Embryonic facial prominence (tissue), 1 donor: ENCODE data around the gene DTX2.
"Not testable (repeated sequence)": the region's sequence is repeated elsewhere in the genome, so short reads cannot be mapped to it uniquely, and the experiment has no call there.

Experiments
- DNase-seq: peaks from one replicate; pipeline ENCODE4 v3.0.0-alpha.2; 2016; ENCODE audit errors: extremely low spot score

DTX2 gene

DNA sequence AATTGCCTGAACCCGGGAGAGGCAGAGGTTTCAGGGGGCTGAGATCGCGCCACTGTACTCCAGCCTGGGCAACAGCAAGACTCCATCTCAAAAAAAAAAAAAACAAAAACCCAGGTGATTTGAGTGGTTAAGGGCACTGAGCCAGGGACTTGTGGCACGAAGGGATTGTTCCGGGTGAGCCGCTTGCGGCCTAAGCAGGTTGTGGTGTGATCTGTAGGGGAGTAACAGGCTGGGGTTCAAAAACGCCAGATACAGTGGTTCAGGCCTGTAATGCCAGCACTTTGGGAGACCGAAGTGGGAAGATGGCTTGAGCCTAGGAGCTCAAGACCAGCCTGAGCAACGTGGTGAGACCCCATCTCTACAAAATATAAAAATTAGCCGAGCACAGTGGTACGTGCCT, 17.7 kb upstream of the DTX2 start:
- DNase-seq, result not testable (repeated sequence)

DNA sequence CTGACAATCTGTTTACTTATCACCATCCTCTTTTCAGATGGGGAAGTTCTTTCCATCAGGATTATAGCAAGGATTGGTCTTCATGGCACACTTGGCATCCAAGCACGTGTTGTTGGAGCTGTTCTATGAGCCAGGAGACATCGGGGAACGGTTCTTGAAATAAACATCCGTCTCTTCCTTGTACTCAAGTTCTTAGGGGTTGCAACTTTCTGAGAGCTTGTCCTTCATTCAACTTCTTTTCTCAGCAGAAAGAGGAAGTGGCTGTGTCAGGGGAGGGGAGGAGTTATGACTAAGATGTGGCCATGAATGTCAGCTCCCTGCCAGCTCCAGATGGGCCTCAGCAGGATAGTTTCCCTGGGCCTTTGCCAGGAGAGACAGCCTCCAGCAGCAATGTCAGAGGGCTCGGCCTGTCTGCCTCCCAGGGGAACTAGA, 15.9 kb upstream of the DTX2 start:
- not testable (repeated sequence) for DNase-seq

DNA sequence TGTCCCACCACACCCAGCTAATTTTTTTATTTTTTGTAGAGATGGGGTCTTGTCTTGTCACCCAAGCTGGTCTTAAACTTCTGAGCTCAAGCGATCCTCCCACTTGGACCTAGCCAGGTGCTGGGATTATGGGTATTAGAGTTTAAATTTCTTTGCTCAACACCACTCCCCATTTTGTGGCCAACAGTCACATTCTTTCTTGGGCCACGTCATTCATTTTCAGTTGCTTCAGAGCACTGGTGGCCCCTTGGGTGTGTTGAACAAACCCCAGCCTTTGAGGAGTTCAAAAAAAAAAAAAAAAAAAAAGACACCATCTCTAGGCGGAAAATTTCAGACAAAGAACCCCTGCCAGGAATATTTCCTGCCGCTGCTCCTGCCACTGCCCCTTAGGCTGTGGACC, 4.5 kb upstream of the DTX2 start:
- not testable (repeated sequence) for DNase-seq

DNA sequence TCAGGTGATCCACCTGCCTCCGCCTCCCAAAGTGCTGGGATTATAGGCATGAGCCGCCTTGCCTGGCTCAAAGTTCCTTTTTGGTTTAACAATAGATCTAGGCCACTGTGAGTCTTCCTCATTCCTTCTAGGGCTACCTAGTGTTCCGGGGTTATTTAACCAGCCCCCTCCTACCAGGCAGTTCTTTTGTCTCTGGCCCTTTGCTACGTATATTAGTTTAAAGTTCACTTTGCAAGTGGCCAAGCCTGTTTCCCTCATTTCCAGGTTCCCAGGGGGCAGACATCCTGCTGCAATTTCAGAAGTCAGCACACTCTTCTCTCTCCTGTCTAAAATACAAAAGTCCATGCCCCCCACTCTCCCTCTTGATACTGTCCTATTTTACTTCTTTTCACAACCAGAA, 3.0 kb upstream of the DTX2 start:
- DNase-seq, result not testable (repeated sequence)

DNA sequence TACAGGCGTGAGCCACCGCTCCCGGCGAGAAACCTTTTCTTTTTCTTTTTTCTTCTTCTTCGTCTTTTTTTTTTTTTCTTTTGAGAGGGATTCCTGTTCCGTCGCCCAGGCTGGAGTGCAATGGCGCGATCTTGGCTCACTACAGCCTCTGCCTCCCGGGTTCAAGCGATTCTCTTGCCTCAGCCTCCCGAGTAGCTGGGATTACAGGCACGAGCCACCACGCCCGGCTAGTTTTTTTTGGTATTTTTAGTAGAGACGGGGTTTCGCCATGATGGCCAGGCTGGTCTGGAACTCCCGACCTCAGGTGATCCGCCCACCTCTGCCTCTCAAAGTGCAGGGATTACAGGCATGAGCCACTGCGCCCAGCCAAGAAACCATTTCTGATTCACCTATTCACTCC, 742 bp upstream of the DTX2 start:
- DNase-seq, result not testable (repeated sequence)

DNA sequence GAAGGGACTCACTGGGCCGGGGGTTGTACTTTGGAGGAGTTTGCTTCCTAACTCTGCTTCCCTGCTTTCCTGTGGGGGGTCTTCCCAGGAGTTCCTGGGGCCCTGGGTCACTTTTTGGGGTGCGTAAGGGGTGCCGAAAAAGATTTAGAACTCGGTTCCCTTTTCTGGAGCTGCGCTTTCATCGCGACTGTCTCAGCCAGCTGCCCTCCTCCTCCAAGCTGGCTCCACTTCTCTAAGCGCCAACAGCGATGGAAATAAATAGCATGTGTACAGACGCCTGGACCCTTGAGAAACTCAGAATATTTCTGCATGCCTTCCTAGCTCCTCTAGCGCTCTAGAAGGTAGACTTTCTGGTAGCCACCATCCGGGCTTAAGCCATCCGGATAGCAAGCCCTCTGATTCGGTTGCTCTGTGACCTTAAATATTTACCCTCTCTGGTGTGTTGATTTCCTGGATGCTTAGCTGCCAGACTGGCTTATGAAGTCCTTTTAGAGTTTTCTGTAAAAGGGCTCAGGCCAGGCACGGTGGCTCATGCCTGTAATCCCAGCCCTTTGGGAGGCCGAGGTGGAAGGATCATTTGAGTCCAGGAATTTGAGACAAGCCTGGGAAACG, 868 bp downstream of the DTX2 start:
- not testable (repeated sequence) for DNase-seq

DNA sequence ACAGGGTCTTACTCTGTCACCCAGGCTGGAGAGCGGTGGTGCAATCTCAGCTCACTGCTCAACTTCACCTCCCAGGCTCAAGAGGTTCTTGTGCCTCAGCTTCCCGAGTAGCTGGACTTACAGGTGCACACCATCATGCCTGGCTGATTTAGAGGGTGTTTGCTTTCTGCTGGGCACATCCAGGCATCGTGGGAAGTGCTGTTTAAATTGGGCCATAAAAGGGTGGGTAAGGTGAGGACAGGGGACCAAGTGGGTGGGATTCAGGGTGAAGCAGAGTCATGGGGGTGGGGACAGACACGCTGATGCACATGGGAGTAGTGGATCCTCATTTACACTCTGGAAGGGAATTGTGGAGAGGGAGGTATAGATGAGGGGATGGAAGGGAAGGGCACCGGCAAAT, 3.5 kb downstream of the DTX2 start:
- not testable (repeated sequence) for DNase-seq

DNA sequence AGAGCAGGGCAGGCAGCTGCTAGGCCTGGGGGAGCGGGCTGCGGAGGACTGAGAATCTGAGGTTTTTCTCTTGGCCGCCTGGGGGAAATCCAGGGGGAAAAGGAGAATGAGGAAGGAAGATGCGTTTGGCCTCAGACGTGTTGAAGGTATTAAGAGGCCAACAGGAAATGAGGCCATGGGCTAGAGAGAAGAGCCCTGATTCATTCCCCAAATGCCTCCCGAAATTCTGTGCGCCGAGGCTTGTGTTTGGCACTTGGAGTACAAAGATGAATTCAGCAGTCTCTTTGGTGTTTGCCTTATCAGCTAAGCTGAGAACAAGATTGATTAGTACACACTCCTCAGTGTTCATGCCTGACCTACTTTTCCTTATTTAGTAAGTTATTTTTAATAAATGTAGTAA, 4.4 kb downstream of the DTX2 start:
- not testable (repeated sequence) for DNase-seq

DNA sequence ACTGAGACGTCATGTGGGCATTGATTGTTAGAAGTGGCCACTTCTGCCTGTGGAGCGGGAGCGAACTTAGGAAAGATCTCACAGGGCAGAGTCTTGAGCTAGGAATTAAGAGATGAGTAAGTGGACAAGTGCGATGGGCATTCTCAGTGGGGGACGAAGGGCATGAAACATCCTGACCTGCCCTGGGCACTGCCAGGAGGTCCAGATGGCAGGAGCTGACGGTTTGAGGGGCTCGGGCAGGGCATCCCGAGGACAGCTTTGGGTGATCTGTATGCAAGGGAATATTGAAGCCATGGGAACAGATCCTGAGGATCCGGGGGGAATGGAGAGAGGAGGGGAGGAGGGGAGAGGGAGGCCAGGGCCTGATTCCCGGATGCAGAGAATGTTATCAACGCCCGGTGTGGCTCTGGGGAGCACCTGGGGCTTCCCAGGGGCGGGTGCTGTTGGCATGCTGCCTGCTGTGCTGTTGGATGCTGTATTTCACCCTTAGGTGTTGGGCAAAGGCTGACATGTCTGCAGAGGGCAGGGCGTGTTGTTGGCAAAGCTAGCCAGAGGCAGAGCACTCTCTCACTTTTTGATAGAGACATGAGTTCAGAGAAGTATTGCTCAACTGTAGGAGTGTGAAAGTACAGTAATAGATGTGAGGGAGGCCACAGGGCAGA, 6.4 kb downstream of the DTX2 start:
- DNase-seq, result not testable (repeated sequence)

DNA sequence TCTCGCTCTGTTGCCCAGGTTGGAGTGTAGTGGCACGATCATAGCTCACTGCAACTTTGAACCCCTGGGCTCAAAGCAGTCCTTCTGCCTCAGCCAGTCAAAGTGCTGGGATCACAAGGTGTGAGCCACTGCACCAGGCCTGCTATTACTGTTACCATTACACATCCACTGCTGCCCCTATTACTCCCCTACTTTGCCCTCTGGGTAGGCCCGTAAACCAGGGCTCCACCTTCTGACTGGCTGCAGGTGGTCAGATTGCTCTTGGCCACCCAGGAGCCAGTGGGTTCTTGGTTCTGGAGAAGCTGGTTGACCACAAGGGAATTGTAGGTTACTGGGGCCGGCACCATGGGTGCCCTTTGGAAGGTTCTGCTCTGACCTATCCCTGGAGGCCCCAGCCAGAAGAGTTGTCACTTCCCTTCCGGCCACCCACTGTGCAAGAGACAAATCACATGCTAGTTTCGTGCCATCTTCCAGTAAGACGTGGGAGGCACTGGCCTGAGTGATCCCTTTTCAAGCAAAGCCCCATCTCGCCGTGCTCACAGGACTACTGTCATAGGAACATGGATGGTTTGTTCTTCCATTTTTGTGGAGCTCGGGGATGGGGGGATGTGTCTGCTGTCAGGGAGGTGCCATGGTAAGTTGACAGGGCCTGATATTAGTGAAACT, 10.2 kb downstream of the DTX2 start:
- DNase-seq, result not testable (repeated sequence)

DNA sequence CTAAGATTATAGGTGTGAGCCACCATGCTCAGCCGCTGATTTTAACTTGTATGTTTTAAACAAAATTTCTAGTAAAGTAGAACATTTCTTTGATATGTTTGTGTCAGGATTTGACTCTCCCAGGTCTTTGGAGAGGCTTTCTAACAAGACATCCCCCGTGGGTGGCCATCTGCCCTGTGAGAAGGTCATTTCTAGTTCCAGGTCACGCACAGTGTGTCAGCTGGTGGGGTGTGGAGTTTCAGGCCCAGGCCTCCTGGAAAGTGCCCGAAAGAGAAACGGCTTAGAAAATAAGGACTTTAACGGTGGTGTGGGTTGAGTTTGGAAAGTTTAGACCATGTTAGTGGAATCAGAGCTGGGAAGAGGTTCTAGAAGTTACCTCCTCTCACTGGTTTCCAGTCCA, 11.6 kb downstream of the DTX2 start:
- DNase-seq, result not testable (repeated sequence)

DNA sequence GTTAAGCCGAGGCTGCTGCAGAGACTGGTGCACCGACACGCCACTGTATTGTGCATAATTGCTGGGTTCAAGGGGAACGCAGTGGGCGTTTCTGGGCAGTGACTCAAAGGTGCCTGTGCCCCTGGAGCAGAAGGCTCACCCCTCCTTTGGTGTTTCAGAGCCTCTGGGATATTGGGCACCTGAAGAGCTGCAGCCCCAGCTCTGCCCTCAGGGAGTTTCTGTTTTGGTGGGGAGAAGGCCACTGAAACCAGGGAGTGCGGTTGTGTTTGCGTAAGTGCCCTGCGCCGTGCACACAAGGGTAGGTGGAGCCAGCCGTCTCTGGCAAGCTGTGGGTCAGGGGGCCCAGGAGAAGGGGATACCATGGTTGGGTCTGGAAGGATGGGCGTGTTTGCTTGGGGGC, 14.8 kb downstream of the DTX2 start:
- not testable (repeated sequence) for DNase-seq

DNA sequence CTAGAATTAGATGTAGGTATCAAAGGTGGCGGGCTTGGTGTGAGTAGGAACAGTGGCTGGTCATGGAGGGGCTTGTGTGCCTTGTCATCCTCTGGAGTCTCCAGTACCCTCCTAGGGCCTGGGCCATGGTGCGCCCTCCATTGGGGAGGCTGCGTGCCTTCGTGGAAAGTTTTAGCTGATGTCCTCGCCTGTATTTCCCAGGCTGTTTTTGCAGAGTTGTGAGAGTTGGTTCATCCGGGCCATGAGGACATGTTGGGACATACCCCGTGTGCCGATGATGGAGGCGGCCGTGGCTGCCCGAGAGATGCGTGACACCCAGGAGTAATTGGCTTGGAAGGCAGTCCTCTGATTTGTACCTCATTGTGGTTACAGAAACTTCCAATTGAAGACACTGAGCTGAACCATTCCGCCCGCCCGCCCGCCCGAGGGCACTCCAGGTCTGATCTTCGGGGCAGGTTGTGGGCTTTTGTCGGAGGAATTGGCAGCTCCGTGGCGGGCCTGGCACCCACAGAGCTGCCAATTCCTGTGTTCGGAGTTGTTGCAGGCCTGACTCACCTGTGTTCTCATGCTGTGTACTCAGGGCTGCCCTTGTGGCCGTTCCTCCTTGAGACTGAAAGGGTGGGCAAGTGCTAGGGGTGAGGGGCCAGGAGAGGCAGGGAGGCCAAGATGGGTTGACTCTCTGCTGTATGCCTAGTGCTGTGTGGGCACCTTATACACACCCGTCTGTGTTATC, 15.4 kb downstream of the DTX2 start:
- not testable (repeated sequence) for DNase-seq

DNA sequence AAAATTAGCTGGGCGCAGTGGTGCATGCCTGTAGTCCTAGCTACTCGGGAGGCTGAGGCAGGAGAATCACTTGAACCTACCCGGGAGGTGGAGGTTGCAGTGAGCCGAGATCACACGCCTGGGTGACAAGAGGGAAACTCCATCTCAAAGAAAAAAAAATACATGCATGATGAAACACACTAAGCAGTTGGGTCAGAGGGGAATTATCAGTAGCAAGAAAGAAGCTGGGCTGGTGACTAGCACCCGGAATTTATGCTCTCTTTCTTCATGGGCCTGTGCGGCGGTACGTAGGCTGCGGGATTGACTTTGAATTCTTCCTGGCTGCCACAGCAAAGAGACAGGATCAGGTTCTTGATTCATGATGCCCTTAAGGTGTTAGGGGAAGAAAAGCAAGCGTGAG, 18.1 kb downstream of the DTX2 start:
- not testable (repeated sequence) for DNase-seq

DNA sequence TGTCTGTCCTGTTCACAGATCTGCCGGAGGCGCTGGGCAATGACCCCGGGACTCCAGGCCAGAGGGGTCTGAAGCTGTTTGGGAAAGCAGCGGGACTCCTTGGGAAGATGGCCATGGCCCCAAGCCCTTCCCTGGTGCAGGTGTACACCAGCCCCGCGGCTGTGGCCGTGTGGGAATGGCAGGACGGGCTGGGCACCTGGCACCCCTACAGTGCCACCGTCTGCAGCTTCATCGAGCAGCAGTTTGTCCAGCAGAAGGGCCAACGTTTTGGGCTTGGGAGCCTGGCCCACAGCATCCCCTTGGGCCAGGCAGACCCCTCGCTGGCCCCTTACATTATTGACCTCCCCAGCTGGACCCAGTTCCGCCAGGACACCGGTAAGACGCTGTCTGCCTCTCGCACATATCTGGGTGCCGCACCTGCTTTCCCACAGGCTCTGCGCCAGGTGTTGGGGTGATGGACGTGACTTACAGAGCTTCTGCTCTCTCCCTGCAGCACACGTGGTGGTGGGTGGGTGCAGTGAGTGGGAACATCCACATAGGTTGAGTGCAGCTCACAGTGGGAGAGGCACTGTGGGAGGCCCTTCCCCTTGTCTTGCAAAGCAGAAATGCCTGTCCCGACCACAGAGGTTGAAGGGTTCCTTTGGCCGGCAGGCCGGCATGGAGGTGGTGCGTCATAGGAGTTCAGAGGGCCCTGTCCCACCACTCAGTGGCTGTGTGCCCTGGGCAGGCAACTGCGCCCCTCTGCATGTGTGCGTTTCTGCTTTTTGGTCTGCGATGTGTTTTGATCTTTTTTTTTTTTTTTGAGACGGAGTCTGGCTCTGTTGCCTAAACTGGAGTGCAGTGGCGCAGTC, 19.1 kb downstream of the DTX2 start:
- DNase-seq, result not testable (repeated sequence)

DNA sequence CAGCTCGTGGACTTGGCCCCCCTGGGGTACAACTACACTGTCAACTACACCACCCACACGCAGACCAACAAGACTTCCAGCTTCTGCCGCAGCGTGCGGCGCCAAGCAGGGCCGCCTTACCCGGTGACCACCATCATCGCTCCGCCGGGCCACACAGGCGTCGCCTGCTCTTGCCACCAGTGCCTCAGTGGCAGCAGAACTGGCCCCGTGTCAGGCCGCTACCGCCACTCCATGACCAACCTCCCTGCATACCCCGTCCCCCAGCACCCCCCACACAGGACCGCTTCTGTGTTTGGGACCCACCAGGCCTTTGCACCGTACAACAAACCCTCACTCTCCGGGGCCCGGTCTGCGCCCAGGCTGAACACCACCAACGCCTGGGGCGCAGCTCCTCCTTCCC, 21.2 kb downstream of the DTX2 start:
- DNase-seq, result not testable (repeated sequence)

DNA sequence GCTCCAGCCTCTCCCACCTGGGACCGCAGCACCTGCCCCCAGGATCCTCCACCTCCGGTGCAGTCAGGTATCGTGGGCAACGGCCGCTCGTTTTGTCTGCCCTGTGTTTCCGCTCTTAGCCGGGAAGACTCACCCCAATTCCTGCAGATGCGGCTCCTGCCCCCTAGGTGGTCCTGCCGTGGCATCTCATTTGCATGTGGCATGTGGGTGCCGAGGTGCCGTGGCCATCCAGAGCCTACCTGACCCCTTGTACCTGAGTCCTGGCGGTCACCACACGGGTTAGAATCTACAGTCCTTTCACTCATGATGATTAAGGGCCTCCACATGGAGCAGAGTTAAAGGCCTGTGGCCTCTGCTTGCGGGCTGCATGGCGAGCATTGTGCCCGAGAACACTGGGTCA, 21.6 kb downstream of the DTX2 start:
- not testable (repeated sequence) for DNase-seq

DNA sequence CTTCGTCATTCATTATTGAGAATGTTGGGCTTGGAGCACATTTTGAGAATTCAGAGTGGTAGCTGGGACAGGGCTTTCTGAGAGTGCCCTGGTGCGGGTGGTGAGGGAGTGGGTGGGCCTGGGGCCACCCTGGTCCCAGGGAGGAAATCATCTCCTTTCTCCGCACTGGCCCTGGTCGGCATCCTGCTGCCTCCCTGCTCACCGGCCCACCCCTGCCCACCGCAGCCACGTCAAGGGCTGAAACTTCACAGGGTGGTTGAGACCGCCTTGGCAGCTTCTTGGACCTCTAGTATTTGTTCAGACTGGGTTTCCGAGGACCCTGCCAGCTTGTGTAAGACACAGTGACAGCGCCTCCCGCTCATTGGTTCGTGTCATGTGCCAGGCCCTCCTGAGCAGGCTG, 22.9 kb downstream of the DTX2 start:
- not testable (repeated sequence) for DNase-seq

DNA sequence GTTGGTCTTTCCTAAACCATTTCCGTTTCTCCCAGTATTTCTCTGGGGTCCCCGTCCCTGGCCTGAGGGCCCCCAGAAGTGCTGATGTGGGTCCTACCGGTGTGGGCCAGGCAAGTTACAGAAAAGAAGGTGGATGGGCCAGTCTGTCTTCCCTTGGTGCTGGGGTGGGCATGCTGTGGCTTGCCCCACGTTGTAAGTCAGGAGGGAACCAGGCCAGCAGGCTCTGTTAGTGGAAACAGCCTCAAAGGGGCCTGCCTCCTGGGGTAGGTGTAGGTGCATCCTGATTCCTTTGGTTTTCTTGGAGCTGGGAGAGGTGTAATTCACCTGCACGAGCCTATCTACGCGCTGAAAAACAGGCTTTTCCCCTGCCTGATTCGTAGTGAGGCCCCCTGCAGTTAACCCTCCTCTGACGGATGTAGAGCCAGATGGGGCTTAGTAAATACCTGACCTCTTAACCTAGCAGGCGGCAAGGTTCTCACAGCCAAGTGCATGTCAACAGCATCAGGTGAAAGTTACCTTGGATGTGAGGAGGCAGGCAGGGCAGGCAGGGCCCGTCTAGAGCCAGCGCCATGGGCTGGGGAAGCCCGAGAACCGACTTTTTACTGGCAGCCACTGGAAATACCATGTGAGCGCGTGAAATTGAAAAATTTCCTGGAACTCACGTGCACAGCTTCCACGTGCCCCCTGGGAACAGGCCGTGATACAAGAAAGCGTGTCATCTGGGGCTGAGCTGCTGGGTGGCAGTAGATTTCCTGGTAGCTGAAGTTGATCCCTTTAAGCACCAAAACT, 24.5 kb downstream of the DTX2 start:
- not testable (repeated sequence) for DNase-seq

DNA sequence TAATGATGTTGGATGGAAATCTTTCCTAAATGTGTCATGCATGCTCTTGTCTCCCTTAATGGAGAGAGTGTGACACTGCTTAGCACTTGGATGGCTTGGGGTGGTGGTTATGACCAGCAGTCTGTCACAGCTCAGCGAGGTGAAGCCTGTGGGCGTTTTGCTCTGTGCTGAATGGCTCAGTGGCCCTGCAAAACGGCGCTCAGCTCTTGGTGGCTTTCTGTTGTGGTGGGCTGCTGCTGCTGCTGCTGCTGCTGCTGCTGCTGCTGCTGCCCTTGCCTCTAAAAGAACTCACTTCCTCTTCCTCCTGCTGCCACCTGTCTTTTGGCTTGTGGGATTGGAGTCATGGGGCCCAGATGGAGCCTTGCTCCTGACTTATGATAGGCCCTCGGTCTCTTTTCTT, 25.1 kb downstream of the DTX2 start:
- DNase-seq, result not testable (repeated sequence)

DNA sequence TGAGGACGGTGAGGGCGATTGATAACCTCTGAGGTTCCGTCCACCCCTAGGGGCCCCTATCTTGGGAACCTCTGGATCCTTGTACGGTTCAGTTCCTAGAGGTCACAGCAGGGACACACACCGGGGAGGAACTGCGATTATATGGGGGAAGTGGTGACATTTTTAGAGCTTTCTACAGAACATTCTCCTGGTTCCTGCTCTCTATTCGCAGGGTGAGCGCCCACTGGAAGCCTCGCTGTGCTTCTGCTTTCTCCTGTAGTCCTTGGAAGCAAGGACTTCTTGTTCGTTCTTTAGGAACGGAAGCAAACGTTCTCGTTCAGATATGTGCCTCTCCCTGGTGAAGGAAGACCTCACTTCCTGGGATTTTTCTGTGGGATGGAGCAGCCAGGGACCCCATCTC, 26.5 kb downstream of the DTX2 start:
- not testable (repeated sequence) for DNase-seq
